ENCODE measurements around the gene GRIP1. TPM values are rescaled to one million over a fixed set of nuclear protein-coding genes. Genes with fewer than 3 reads are reported as not detected.
"Not testable (repeated sequence)": the region's sequence is repeated elsewhere in the genome, so short reads cannot be mapped to it uniquely, and the experiment has no call there.

Gene GRIP1
- total RNA-seq, 1 donor from 2014 or later, result 4.2 TPM

GRCh38 chr12:66502911-66503310, 176.0 kb downstream of the GRIP1 start:
- H3K36me3 ChIP-seq, result no peaks in the 10 kb centered on the region
- intact Hi-C loops (cut with DNase I), result no loop called here
- H3K4me1 ChIP-seq, result no peaks in the 10 kb centered on the region
- no peak for DNase-seq (ENCODE audit: extremely low spot score in 2 of 2)
- H3K27ac ChIP-seq, result no peak overlapping the region
- no peak overlapping the region for H3K4me3 ChIP-seq
- no peaks in the 10 kb centered on the region for H3K9me3 ChIP-seq
- no peaks in the 10 kb centered on the region for H3K27me3 ChIP-seq
- TF ChIP-seq POLR2A (IDR thresholded peaks at IDR 0.05) (no peak), POLR2AphosphoS5 (IDR thresholded peaks at IDR 0.05; ENCODE audit: insufficient read depth in 1 of 2, low read depth in 1 of 2) (no peak), CTCF (IDR thresholded peaks at IDR 0.05) (no peak)

- H3K4me1 ChIP-seq, result no peaks in the 10 kb centered on the region
- H3K9me3 ChIP-seq, result no peaks in the 10 kb centered on the region
- DNase-seq (ENCODE audit: extremely low spot score in 2 of 2), result no peak
- no peak overlapping the region for H3K4me3 ChIP-seq
- TF ChIP-seq POLR2A (IDR thresholded peaks at IDR 0.05) (no peak), CTCF (IDR thresholded peaks at IDR 0.05) (no peak), POLR2AphosphoS5 (IDR thresholded peaks at IDR 0.05; ENCODE audit: insufficient read depth in 1 of 2, low read depth in 1 of 2) (no peak)
- no peak overlapping the region for H3K27ac ChIP-seq
- intact Hi-C loops (cut with DNase I), result no loop called here
- no peaks in the 10 kb centered on the region for H3K36me3 ChIP-seq
- H3K27me3 ChIP-seq, result no peaks in the 10 kb centered on the region
Measured at GRCh38 chr12:66500841-66501240, 178.0 kb downstream of the GRIP1 start.

GRCh38 chr12:66500091-66500490, 178.8 kb downstream of the GRIP1 start:
- no peak for DNase-seq (ENCODE audit: extremely low spot score in 2 of 2)
- TF ChIP-seq POLR2AphosphoS5 (IDR thresholded peaks at IDR 0.05; ENCODE audit: insufficient read depth in 1 of 2, low read depth in 1 of 2), result no peak
- no peak for TF ChIP-seq CTCF (IDR thresholded peaks at IDR 0.05)
- no peak for TF ChIP-seq POLR2A (IDR thresholded peaks at IDR 0.05)
- H3K4me3 ChIP-seq, result no peak overlapping the region
- intact Hi-C loops (cut with DNase I), result no loop called here
- H3K4me1 ChIP-seq, result no peaks in the 10 kb centered on the region
- no peaks in the 10 kb centered on the region for H3K9me3 ChIP-seq
- no peaks in the 10 kb centered on the region for H3K36me3 ChIP-seq
- H3K27me3 ChIP-seq, result no peaks in the 10 kb centered on the region
- no peak overlapping the region for H3K27ac ChIP-seq

- H3K4me3 ChIP-seq, result no peak overlapping the region
- intact Hi-C loops (cut with DNase I), result no loop called here
- H3K4me1 ChIP-seq, result no peaks in the 10 kb centered on the region
- H3K36me3 ChIP-seq, result no peaks in the 10 kb centered on the region
- no peaks in the 10 kb centered on the region for H3K9me3 ChIP-seq
- no peak overlapping the region for H3K27ac ChIP-seq
- no peaks in the 10 kb centered on the region for H3K27me3 ChIP-seq
- TF ChIP-seq POLR2AphosphoS5 (IDR thresholded peaks at IDR 0.05; ENCODE audit: insufficient read depth in 1 of 2, low read depth in 1 of 2), result no peak
- no peak for TF ChIP-seq POLR2A (IDR thresholded peaks at IDR 0.05)
- TF ChIP-seq CTCF (IDR thresholded peaks at IDR 0.05), result no peak
- DNase-seq (ENCODE audit: extremely low spot score in 2 of 2), result no peak
Measured at GRCh38 chr12:66499000-66499399, 179.9 kb downstream of the GRIP1 start.

- H3K9me3 ChIP-seq; H3K27me3 ChIP-seq; intact Hi-C loops (cut with DNase I); H3K4me3 ChIP-seq; H3K36me3 ChIP-seq; H3K27ac ChIP-seq; H3K4me1 ChIP-seq; DNase-seq (ENCODE audit: extremely low spot score in 2 of 2): not testable (repeated sequence)
Measured at GRCh38 chr12:66498059-66498458, 180.8 kb downstream of the GRIP1 start.

Measured in vagina (tissue), 2 donors.